PC-9 (cell line): ENCODE measurements around the gene LEFTY2. TPM values are rescaled to one million over a fixed set of nuclear protein-coding genes. Genes with fewer than 3 reads are reported as not detected.

Experiments
- BruUV-seq: library from RNA; stranded (reverse); fragments of 400-500 nt; replicated peaks from 2 replicates; lab custom pipeline; 2021; lab: Mats Ljungman, UMichigan
- CTCF ChIA-PET: fragments of 300-600 bp; sonication (Branson Sonifier 250); formaldehyde crosslinking; loops from one replicate; lab custom pipeline; 2022; ENCODE audit warnings: antibody characterized with exemption; lab: Charles Lee
- POLR2A ChIA-PET: fragments of 300-600 bp; sonication (Branson Sonifier 250); formaldehyde crosslinking; loops from one replicate; lab custom pipeline; 2022; ENCODE audit warnings: antibody characterized with exemption; ENCODE audit not compliant: unreplicated experiment; lab: Charles Lee
- DNase-seq, 2 experiments: peaks; one replicate each; pipeline versions ENCODE4 v3.0.0 to v3.0.0-alpha.2; 2015 to 2022; ENCODE audit warnings: mixed read lengths in 1 of 2
- H2AFZ ChIP-seq: fragments of 200-600 bp; sonication (generic); 2 replicates; pipeline ENCODE4 v1.8.1; 2017; ENCODE audit warnings: antibody characterized with exemption
- H3F3A ChIP-seq: fragments of 200-600 bp; sonication (generic); 2 replicates; pipeline ENCODE4 v1.8.1; 2017; ENCODE audit warnings: antibody characterized with exemption, mild to moderate bottlenecking, low read depth; ENCODE audit not compliant: insufficient read depth
- H3K27ac ChIP-seq: fragments of 200-600 bp; sonication (generic); 2 replicates; pipeline ENCODE4 v1.6.1; 2016; ENCODE audit warnings: mixed run types
- H3K27me3 ChIP-seq: fragments of 200-600 bp; sonication (generic); 2 replicates; pipeline ENCODE4 v1.6.1; 2016; ENCODE audit warnings: low read depth, mixed run types; ENCODE audit not compliant: insufficient read depth
- H3K36me3 ChIP-seq: fragments of 200-600 bp; sonication (generic); 2 replicates; pipeline ENCODE4 v1.6.1; 2016; ENCODE audit warnings: low read depth, mixed run types
- H3K4me1 ChIP-seq: fragments of 200-600 bp; sonication (generic); replicated peaks from 2 replicates; pipeline ENCODE4 v1.6.1; 2016; ENCODE audit warnings: mixed run types; ENCODE audit not compliant: insufficient read depth
- H3K4me2 ChIP-seq: fragments of 200-600 bp; sonication (generic); 2 replicates; pipeline ENCODE4 v1.6.1; 2017; ENCODE audit warnings: mixed run types
- H3K4me3 ChIP-seq: fragments of 200-600 bp; sonication (generic); 2 replicates; pipeline ENCODE4 v1.6.1; 2016; ENCODE audit warnings: mixed run types
- H3K79me2 ChIP-seq: fragments of 200-600 bp; sonication (generic); 2 replicates; pipeline ENCODE4 v1.6.1; 2017; ENCODE audit warnings: low read depth, mixed run types
- H3K9me2 ChIP-seq: fragments of 200-600 bp; sonication (generic); 2 replicates; pipeline ENCODE4 v1.8.1; 2017; ENCODE audit warnings: mild to moderate bottlenecking; ENCODE audit not compliant: insufficient read depth
- H3K9me3 ChIP-seq: fragments of 200-600 bp; sonication (generic); 2 replicates; pipeline ENCODE4 v1.8.1; 2016; ENCODE audit warnings: low read depth; ENCODE audit not compliant: insufficient read depth
- H4K20me1 ChIP-seq: fragments of 200-600 bp; sonication (generic); 2 replicates; pipeline ENCODE4 v1.8.1; 2017; ENCODE audit not compliant: insufficient read depth
- EZH2 ChIP-seq: fragments of 200-600 bp; sonication (generic); IDR thresholded peaks from 2 replicates; pipeline ENCODE4 v1.8.0; 2017; ENCODE audit warnings: antibody characterized with exemption, low read depth
- intact Hi-C: fragments of 100-400 bp; cut with micrococcal nuclease; formaldehyde crosslinking; loops from one replicate; pipeline ENCODE4 v1.10.0; 2022; ENCODE audit not compliant: unreplicated experiment
- total RNA-seq: library from RNA; stranded (reverse); gene quantifications from 2 replicates; pipeline ENCODE4 v1.2.3, GENCODE V29; 2021
- TF ChIP-seq, protein P1 (sequence below): fragments of 200-600 bp; sonication (generic); conservative IDR thresholded peaks from 2 replicates; pipeline ENCODE4 v1.6.1; 2017; ENCODE audit warnings: mixed run types, antibody characterized with exemption, mild to moderate bottlenecking, moderate library complexity

The LEFTY2 gene
- total RNA-seq, 1 experiment from 2014 or later = not detected

DNA sequence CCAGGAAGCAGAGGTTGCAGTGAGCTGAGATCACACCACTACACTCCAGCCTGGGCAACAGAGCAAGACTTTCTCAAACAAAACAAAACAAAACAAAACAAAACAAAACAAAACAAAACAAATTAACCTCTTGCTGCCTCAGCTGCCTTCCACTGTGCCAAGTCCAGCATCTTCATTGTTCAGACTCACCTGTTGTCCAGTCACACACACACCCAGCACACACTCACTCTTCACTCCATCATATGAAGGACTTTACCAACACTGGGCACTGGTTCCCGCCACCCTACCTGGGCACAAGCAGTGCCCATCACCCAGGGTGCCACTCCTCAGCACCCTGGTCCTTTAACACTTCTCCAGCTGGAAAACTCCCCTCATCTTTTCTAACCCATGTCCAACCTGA is 31.5 kb downstream of the LEFTY2 start:
- Histone ChIP-seq H3K36me3 (no peaks in the 10 kb centered on the region), H3K27me3 (no peaks in the 10 kb centered on the region), H3K4me2 (no peak overlapping the region), H4K20me1 (no peaks in the 10 kb centered on the region), H3K79me2 (no peaks in the 10 kb centered on the region), H3K4me3 (no peak overlapping the region), H3K9me3 (no peaks in the 10 kb centered on the region), H3K9me2 (no peaks in the 10 kb centered on the region), H3K4me1 (no peaks in the 10 kb centered on the region), H3F3A (no peaks in the 10 kb centered on the region), H2AFZ (no peak overlapping the region), H3K27ac (no peak overlapping the region)
- no peak for DNase-seq
- CTCF ChIA-PET = no interaction called here
- no peak for TF ChIP-seq EZH2
- TF ChIP-seq, protein P1, sequence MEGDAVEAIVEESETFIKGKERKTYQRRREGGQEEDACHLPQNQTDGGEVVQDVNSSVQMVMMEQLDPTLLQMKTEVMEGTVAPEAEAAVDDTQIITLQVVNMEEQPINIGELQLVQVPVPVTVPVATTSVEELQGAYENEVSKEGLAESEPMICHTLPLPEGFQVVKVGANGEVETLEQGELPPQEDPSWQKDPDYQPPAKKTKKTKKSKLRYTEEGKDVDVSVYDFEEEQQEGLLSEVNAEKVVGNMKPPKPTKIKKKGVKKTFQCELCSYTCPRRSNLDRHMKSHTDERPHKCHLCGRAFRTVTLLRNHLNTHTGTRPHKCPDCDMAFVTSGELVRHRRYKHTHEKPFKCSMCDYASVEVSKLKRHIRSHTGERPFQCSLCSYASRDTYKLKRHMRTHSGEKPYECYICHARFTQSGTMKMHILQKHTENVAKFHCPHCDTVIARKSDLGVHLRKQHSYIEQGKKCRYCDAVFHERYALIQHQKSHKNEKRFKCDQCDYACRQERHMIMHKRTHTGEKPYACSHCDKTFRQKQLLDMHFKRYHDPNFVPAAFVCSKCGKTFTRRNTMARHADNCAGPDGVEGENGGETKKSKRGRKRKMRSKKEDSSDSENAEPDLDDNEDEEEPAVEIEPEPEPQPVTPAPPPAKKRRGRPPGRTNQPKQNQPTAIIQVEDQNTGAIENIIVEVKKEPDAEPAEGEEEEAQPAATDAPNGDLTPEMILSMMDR = no peak
- POLR2A ChIA-PET = no interaction called here
- BruUV-seq = no TSS peak
- intact Hi-C loops = no loop called here

DNA sequence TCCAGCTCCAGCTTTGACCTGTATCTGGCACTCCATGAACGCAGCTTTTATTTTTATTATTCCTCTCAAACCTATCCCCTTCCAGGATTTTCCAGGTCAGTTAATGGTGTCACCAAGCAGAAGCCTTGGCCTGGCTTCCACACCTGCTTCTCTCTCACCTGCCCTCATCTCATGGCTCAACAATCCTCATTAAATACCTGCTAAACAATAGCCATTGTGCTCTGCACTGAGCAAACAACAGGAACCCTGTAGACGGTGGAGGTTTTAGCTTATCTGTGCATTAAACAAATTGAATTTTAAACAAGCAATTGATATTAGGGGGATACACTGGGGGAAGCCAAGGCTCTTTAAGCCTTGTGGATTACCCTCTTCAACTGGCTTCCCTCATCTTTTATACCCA is 32.2 kb downstream of the LEFTY2 start:
- Histone ChIP-seq H3K9me3 (no peaks in the 10 kb centered on the region), H3K4me2 (no peak overlapping the region), H4K20me1 (no peaks in the 10 kb centered on the region), H3F3A (no peaks in the 10 kb centered on the region), H2AFZ (no peak overlapping the region), H3K9me2 (no peaks in the 10 kb centered on the region), H3K4me3 (no peak overlapping the region), H3K79me2 (no peaks in the 10 kb centered on the region), H3K36me3 (no peaks in the 10 kb centered on the region), H3K4me1 (no peaks in the 10 kb centered on the region), H3K27me3 (no peaks in the 10 kb centered on the region), H3K27ac (no peak overlapping the region)
- BruUV-seq = no TSS peak
- POLR2A ChIA-PET = no interaction called here
- CTCF ChIA-PET = no interaction called here
- TF ChIP-seq, protein P1 = no peak
- TF ChIP-seq EZH2 = no peak
- no peak for DNase-seq
- intact Hi-C loops = no loop called here

DNA sequence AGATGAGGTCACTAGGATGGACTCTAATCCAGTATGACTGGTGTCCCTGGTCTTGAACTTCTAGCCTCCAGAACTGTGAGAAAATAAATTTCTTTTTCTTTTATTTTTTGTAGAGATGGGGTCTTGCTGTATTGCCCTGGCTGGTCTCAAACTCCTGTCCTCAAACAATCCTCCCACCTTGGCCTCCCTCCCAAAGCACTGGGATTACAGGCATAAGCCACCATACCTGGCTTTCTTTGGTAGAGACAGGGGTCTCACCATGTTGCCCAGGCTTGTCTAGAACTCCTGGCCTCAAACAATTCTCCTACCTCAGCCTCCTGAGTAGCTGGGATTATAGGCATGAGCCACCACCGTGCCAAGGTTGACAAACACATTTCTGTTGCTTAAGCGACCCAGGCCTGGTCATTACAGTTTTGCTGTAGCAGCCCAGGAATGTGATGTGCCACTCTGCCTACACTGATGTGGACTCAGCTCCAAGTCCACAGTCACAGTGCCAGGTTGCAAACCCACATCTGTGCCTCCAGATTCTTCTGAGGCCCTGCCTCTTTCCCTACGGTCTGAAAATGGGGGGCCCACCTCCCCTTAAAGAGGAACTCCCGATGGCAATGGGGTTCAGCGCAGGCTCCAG is 32.9 kb downstream of the LEFTY2 start:
- Histone ChIP-seq H3K9me2 (no peaks in the 10 kb centered on the region), H3F3A (no peaks in the 10 kb centered on the region), H3K27me3 (no peaks in the 10 kb centered on the region), H3K4me2 (no peak overlapping the region), H3K9me3 (no peaks in the 10 kb centered on the region), H3K79me2 (no peaks in the 10 kb centered on the region), H4K20me1 (no peaks in the 10 kb centered on the region), H3K36me3 (no peaks in the 10 kb centered on the region), H2AFZ (no peak overlapping the region), H3K27ac (no peak overlapping the region), H3K4me1 (no peaks in the 10 kb centered on the region), H3K4me3 (no peak overlapping the region)
- POLR2A ChIA-PET = no interaction called here
- intact Hi-C loops = no loop called here
- CTCF ChIA-PET = no interaction called here
- DNase-seq = no peak
- no peak for TF ChIP-seq EZH2
- TF ChIP-seq, protein P1 = no peak
- BruUV-seq = no TSS peak
